HG02678 (cell line): ENCODE results near the gene CLDN14.
"Not testable (repeated sequence)": the region's sequence is repeated elsewhere in the genome, so short reads cannot be mapped to it uniquely, and the experiment has no call there.

Source experiments
- ATAC-seq: cut with Tn5 transposase; IDR thresholded peaks from one replicate; pipeline ENCODE4 v1.9.1; 2021; ENCODE audit warnings: mild to moderate bottlenecking, moderate library complexity; ENCODE audit not compliant: unreplicated experiment

Gene CLDN14

GRCh38 chr21:36502365-36502764 lies 22.4 kb upstream of the CLDN14 start:
- no peak for ATAC-seq

- ATAC-seq: no peak
These were observed 21.6 kb upstream of the CLDN14 start for GRCh38 chr21:36501589-36501892.

GRCh38 chr21:36499578-36500471 lies 19.9 kb upstream of the CLDN14 start:
- no peak for ATAC-seq

DNA sequence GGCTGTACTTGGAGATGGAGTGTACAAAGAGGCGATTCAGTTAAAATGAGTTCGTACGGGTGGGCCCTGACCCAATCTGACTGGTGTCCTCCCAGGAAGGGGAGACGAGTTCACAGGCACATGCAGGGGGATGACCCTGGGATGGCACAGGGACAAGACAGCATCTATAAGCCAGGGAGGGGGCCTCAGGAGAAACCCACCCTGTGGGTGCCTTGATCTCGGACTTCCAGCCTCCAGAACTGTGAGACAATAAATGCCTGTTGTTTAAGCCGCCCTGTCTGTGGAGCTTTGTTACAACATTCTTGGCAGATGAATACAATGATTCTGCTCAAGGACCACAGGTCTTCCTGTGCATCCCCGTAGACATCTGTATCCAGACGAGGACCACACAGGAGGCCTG lies 14.6 kb upstream of the CLDN14 start:
- ATAC-seq: no peak

DNA sequence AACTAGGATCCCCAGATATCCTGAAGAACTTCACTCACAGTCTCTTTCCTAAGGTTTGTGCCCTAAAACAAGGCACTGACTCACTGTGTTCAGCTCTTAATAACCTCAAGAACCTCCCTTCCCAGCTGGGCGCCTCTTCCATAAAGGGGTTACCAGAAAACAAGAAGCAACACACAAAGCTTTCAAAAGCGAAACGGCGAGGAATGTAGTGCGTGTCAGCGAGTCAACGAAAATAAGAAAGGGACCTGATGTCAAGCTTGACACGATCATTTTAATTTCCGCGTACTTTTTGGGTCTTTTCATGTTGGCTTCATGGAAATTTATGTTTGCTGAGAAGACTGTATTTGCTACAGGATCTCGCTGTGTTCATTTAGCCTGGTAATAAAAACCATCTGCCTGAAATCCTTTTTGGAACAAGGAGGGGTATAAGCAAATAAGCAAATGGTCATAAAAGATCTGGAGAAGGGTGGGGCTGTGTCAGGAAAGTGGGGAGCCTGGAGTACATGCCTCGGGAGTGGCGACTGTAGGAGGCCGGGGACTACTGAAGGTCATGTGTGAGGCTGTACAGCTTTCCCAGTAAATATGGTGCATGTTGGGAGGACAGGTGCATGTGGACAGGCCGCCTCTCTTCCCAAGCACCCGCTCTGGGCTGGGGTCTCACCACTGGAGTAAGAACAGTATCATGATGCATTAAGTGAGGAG lies 11.4 kb upstream of the CLDN14 start:
- no peak for ATAC-seq

DNA sequence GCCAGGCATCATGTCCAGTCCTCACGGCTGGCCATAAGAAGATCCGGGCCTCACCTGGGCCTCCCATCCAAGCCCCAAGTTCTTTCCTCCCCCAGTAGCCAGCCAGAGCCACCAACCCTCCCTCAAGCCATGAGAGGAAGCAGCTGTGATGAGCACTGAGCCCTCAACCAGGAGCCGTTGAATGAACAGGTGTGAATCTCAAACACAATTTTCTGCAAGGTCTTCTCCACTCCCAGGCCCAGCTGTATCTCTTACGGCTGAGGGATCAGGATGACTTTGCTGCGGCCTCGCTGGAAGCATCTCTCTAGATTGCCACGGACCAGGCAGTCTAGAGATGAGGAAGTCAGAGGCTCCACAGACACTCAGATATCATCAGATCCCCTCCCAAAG lies 9.8 kb upstream of the CLDN14 start:
- ATAC-seq: no peak

GRCh38 chr21:36489103-36489775 lies 9.3 kb upstream of the CLDN14 start:
- ATAC-seq: no peak

DNA sequence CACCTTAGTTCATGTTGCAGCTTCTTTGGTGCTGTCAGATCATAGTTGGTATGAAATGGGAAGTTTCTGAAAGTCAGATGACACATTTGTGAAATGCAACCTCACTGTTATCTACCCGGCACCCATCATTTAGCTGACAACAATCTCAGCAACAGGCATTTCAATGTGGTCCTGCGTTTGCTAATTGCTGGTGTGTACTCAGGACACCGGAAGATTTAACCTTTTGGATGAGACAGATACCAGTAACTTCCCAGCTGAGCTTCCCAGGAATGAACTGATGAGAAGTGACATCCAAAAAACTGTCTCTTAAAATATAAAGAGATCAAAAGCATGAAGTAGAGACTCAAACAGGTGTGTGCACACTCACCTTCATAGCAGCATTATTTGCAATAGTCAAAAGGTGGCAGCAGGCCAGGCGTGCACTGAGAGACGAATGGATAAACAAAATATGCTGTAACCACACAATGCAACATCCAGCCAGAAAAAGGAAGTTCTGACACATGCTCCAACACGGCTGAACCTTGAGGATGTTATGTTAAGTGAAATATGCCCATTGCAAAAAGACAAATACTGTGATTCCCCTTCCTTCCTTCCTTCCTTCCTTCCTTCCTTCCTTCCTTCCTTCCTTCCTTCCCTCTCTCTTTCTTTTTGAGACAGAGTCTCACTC lies 7.9 kb upstream of the CLDN14 start:
- ATAC-seq: no peak

- ATAC-seq: no peak
These were observed 6.3 kb upstream of the CLDN14 start for GRCh38 chr21:36486246-36486645.

DNA sequence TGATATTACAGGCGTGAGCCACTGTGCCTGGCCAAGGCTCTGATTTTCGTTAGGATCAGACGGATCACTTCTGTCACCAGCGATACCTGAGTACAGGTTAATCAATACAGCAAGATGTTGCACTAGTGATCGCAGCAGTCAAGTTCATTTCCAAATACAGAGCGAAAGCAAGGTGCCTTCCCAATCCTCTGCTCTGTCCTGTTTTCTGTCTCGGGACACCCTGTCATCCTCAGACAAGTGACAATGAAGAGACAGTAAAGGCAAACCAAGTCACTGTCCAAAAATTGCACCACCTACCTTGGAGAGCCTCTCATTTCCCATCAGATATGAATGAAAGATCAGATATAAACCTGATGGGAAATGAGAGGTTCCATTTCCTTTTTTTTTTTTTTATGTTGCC lies 5.6 kb upstream of the CLDN14 start:
- ATAC-seq: no peak

- ATAC-seq: no peak
These were observed 3.2 kb upstream of the CLDN14 start for GRCh38 chr21:36483095-36483494.

- ATAC-seq: no peak
These were observed 2.8 kb upstream of the CLDN14 start for GRCh38 chr21:36482673-36483072.

DNA sequence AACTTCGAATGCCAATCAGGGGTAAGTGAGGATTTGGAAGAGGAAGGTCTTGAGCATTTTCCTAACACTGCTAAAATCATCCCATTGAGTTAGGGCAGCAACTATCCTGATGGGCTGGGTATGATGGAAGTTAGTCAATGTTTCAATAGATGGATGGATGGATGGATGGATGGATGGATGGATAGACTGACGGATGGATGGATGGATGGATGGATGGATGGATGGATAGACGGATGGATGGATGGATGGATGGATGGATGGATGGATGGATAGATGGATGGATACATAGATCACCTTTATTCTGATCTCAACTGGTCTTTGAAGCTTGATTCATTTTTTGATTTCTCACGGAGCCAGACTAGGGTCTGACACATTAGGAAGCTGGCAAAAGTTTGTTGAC lies 2.3 kb upstream of the CLDN14 start:
- ATAC-seq: no peak

- no peak for ATAC-seq
These were observed 1.7 kb upstream of the CLDN14 start for GRCh38 chr21:36481639-36482038.

- ATAC-seq: no peak
These were observed 696 bp upstream of the CLDN14 start for GRCh38 chr21:36480618-36481017.

GRCh38 chr21:36478941-36479340 lies 981 bp downstream of the CLDN14 start:
- ATAC-seq: no peak

DNA sequence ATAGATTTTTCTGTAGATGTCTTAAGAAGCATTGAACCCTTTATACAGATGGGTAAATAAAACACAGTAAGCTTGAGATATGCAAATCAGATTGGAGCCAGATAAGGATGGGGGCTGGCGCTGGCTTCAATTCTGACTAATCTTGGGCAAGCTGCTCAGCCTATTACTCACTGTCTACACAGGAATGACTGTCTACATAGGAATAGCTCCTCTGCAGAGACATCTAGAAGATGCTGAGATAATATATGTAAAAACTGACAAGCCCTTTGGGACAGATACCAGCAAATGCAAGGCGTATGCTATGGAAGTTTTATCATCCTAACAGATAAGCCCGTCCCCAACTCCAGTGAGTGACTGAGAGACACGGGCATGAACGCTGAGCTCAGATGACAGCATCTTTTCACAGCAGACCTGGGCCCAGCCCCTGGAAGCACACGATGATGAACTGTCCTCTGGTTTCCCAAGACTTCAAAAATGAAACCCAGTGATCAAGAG lies 1.7 kb downstream of the CLDN14 start:
- ATAC-seq: no peak

DNA sequence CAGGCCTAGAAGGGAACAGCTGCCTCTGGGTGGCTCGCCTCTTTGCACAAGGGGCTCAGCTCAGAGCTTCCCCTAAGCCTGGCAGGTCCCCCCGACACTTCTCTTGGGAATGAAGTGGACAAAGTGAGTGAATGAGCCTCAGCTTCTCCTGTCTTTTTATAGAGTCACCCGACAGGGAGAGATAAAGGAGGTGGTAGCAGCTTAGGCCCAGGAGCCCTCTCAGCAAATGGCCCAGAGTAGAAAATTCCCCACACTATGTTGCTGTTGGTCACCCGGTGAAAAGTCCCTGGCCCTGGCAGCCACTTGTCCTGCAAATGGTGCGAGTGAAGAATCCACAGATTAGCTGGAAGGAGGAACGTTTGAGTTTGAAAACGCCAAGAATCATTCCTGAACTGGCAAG lies 2.4 kb downstream of the CLDN14 start:
- ATAC-seq: no peak

DNA sequence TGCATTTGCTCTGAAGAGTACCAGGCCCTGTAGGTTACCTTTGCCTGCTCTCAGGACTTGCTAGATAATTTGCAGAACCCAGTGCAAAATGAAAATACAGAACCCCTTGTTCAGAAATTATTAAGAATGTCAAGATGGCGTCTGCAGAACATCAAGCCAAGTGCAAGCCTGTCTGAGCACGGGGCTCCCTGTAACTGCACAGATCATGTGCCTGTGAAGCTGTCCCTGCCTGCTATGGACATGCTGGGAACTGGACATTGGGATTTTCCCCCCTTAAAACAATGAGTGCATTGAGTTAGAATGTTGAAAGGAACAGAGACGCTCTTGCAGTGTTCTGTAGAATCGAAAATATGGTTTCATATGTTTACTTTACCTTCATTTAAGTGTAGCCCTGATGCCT lies 2.9 kb downstream of the CLDN14 start:
- ATAC-seq: no peak

- not testable (repeated sequence) for ATAC-seq
These were observed 3.4 kb downstream of the CLDN14 start for GRCh38 chr21:36476541-36476940.

DNA sequence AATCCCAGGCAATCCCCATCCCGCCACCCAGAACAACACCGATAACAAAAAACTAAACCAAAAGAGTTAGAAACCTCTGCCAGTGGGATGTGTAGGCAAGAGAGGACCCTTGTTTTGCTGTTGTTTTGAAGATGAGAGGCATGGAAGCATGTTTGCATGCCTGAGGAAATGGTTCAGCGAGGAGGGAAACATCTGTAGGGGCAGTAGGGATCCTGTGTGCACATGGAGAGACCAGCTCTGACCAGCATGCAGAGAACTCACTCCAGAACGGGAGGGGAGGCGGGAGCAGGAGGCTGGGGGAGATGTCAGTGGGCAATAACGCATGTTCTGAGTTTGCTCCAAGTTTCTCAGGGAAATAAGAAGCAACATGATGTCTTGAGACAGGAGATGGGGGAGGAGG lies 5.3 kb downstream of the CLDN14 start:
- ATAC-seq: no peak
